Measurements from ENCODE around the gene BRSK2. TPM values are rescaled to one million over a fixed set of nuclear protein-coding genes. Genes with fewer than 3 reads are reported as not detected.

BRSK2 gene
- polyA plus RNA-seq, 1 experiment = 0.28 TPM

- no peak for TF ChIP-seq CTCF (IDR thresholded peaks at IDR 0.05; ENCODE audit: insufficient read depth, low read depth, low read length)
- no peak for DNase-seq (ENCODE audit: low read depth)
- CTCF ChIA-PET = no interaction called here
Measured at GRCh38 chr11:1502168-1502953, 112.6 kb downstream of the BRSK2 start.

DNA sequence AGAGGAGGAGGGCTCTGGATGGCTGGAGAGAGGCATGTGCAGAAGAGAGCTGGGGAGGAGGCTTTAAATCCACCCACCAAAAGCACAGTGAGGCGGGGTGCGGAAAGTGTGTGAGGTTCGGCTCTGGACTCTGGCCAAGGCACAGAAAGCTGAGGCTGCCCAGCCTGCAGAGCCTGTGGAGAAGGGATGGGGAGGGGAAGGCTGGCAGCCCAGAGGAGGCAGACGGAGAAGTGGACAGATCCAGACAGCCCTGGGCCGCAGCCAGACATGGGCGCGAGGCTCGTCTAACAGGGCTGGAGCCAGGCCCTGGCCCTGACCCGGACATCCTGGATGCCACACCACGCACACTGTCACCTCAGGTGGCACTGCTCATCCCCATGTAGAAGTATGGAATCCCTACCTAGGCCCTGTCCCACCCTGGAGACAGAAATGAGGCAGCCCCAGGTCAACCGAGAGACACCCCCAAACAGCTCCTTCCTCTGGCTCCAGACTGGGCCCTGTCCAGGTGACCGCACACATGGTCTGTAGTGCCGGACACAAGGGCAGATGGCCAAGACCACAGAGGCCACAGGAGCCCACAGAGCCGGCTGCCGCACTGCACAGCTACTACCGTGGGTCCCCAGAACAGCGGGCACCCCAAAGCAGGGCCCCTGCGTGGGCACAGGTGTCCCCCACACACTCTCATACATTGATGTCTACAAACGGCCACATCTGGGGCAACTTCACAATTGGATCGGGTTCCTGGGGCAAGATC lies 113.4 kb downstream of the BRSK2 start:
- no peak for TF ChIP-seq CTCF (IDR thresholded peaks at IDR 0.05; ENCODE audit: insufficient read depth, low read depth, low read length)
- H3K4me3 ChIP-seq (ENCODE audit: low read depth, low read length) = no peak overlapping the region
- POLR2A ChIA-PET = no interaction called here
- no peak for DNase-seq (ENCODE audit: low read depth)
- CTCF ChIA-PET = interaction anchor here (1.3 kb wide), 1 partner anchor 12 kb away, joined by 8 read pairs; no protein-coding TSS in a partner anchor
- H3K27me3 ChIP-seq (ENCODE audit: control insufficient read depth, insufficient read depth, low read length) = no peaks in the 10 kb centered on the region
- H3K36me3 ChIP-seq (ENCODE audit: control insufficient read depth, insufficient read depth, low read length) = no peaks in the 10 kb centered on the region

More at GRCh38 chr11:1502168-1502953, 112.6 kb downstream of the BRSK2 start:
- POLR2A ChIA-PET = no interaction called here
- Histone ChIP-seq H3K4me3 (ENCODE audit: low read depth, low read length) (no peak overlapping the region), H3K27me3 (ENCODE audit: control insufficient read depth, insufficient read depth, low read length) (no peaks in the 10 kb centered on the region), H3K36me3 (ENCODE audit: control insufficient read depth, insufficient read depth, low read length) (no peaks in the 10 kb centered on the region)

DNA sequence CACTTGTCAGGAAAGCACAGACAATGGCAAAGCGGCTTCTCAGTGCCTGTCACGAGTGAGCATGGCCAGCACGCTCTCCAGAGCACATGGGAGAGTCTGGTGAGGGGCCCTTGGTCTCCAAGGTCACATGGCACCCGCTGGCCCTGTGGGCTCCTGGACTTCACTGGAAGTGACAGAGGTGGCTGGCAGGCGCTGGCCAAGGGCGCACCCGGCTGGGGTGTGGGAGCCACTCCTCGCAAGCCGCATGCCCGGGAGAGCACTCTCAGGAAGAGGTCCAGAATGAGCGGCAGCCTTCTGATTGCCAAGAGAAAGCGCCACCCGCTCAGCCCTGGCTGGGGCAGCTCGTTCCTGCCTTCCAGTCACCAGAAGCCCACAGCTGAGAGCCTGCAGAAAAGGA lies 114.0 kb downstream of the BRSK2 start:
- no peaks in the 10 kb centered on the region for H3K27me3 ChIP-seq (ENCODE audit: control insufficient read depth, insufficient read depth, low read length)
- no peaks in the 10 kb centered on the region for H3K36me3 ChIP-seq (ENCODE audit: control insufficient read depth, insufficient read depth, low read length)
- DNase-seq (ENCODE audit: low read depth) = no peak
- H3K4me3 ChIP-seq (ENCODE audit: low read depth, low read length) = no peak overlapping the region
- ChIA-PET CTCF (interaction anchor here (0.6 to 1.3 kb wide), 3 partner anchors 11 to 366 kb away, joined by 3 to 8 read pairs (median 3); no protein-coding TSS in a partner anchor), POLR2A (no interaction called here)
- no peak for TF ChIP-seq CTCF (IDR thresholded peaks at IDR 0.05; ENCODE audit: insufficient read depth, low read depth, low read length)

GRCh38 chr11:1504138-1504537 lies 114.4 kb downstream of the BRSK2 start:
- POLR2A ChIA-PET = no interaction called here
- TF ChIP-seq CTCF (IDR thresholded peaks at IDR 0.05; ENCODE audit: insufficient read depth, low read depth, low read length) = no peak
- CTCF ChIA-PET = interaction anchor here (0.6 to 1.3 kb wide), 3 partner anchors 11 to 366 kb away, joined by 3 to 8 read pairs (median 3); no protein-coding TSS in a partner anchor
- Histone ChIP-seq H3K4me3 (ENCODE audit: low read depth, low read length) (no peak overlapping the region), H3K36me3 (ENCODE audit: control insufficient read depth, insufficient read depth, low read length) (no peaks in the 10 kb centered on the region), H3K27me3 (ENCODE audit: control insufficient read depth, insufficient read depth, low read length) (no peaks in the 10 kb centered on the region)
- no peak for DNase-seq (ENCODE audit: low read depth)
